ENCODE measurements around the gene MORC3. TPM values are rescaled to one million over a fixed set of nuclear protein-coding genes. Genes with fewer than 3 reads are reported as not detected.
A peak's percentile ranks its signal among the peaks of the same experiment; 100 is the strongest.
"Not testable (repeated sequence)": the region's sequence is repeated elsewhere in the genome, so short reads cannot be mapped to it uniquely, and the experiment has no call there.

MORC3 gene
- polyA plus RNA-seq, 10 donors: 29.2 to 56.9 (median 46.9) TPM

- no peak for DNase-seq
Observed at GRCh38 chr21:36379251-36379650, 59.3 kb downstream of the MORC3 start.

- no peak for DNase-seq
Observed at GRCh38 chr21:36381841-36382589, 62.0 kb downstream of the MORC3 start.

- not testable (repeated sequence) for DNase-seq
Observed at GRCh38 chr21:36382722-36383121, 62.7 kb downstream of the MORC3 start.

- DNase-seq: no peak
Observed at GRCh38 chr21:36384885-36385232, 64.9 kb downstream of the MORC3 start.

- DNase-seq: peak; percentile 66 to 87 (median 83)
Observed at GRCh38 chr21:36385233-36386030, 65.4 kb downstream of the MORC3 start, which contains the start of gene CHAF1B. TSS of gene CHAF1B (plus strand) at chr21:36385392. CDS start at chr21:36386137, 745 bp downstream.

- DNase-seq: no peak
Observed at GRCh38 chr21:36386031-36386642, 66.1 kb downstream of the MORC3 start.

- DNase-seq: no peak
Observed at GRCh38 chr21:36388096-36388495, 68.1 kb downstream of the MORC3 start.

GRCh38 chr21:36388835-36389234 is 68.8 kb downstream of the MORC3 start:
- DNase-seq: no peak

- not testable (repeated sequence) for DNase-seq
Observed at GRCh38 chr21:36391649-36392048, 71.7 kb downstream of the MORC3 start.

- DNase-seq: no peak
Observed at GRCh38 chr21:36395353-36396111, 75.5 kb downstream of the MORC3 start.

- no peak for DNase-seq
Observed at GRCh38 chr21:36396325-36396724, 76.3 kb downstream of the MORC3 start.

- DNase-seq: no peak
Observed at GRCh38 chr21:36396971-36397370, 77.0 kb downstream of the MORC3 start.

GRCh38 chr21:36397606-36398005 is 77.6 kb downstream of the MORC3 start:
- no peak for DNase-seq

GRCh38 chr21:36399736-36400135 is 79.7 kb downstream of the MORC3 start:
- not testable (repeated sequence) for DNase-seq

- DNase-seq: no peak
Observed at GRCh38 chr21:36400719-36401118, 80.7 kb downstream of the MORC3 start.

GRCh38 chr21:36402339-36402738 is 82.3 kb downstream of the MORC3 start:
- DNase-seq: no peak

- no peak for DNase-seq
Observed at GRCh38 chr21:36403713-36404112, 83.7 kb downstream of the MORC3 start.

- no peak for DNase-seq
Observed at GRCh38 chr21:36408568-36408967, 88.6 kb downstream of the MORC3 start.

- no peak for DNase-seq
Observed at GRCh38 chr21:36411301-36411700, 91.3 kb downstream of the MORC3 start.

GRCh38 chr21:36412916-36413315 is 92.9 kb downstream of the MORC3 start:
- no peak for DNase-seq

- DNase-seq: no peak
Observed at GRCh38 chr21:36415375-36415774, 95.4 kb downstream of the MORC3 start.

- no peak for DNase-seq
Observed at GRCh38 chr21:36419241-36419640, 99.2 kb downstream of the MORC3 start.

Measured in muscle of back (tissue), 11 donors.